CD8-positive, alpha-beta memory T cell (primary cell): ENCODE data around the gene RGS13. TPM values are rescaled to one million over a fixed set of nuclear protein-coding genes. Genes with fewer than 3 reads are reported as not detected.

Experiments used
- CTCF ChIA-PET: fragments of 350-600 bp; sonication (Branson Sonifier 250); formaldehyde crosslinking; loops from one replicate; lab custom pipeline; 2021; ENCODE audit warnings: antibody characterized with exemption; lab: Charles Lee
- POLR2A ChIA-PET: fragments of 350-600 bp; sonication (Branson Sonifier 250); formaldehyde crosslinking; loops from one replicate; lab custom pipeline; 2021; ENCODE audit warnings: antibody characterized with exemption; lab: Charles Lee
- DNase-seq, 5 donors: peaks; one replicate each; pipeline versions ENCODE4 v3.0.0 to v3.0.0-alpha.2; 2020 to 2022; ENCODE audit warnings: mixed read lengths in 1 of 5
- H3K27ac ChIP-seq: one replicate; pipeline ENCODE4 v1.7.0; 2013; ENCODE audit warnings: low read depth, mild to moderate bottlenecking, low read length, moderate library complexity
- H3K27me3 ChIP-seq: 2 replicates; pipeline ENCODE4 v1.7.0; 2013; ENCODE audit warnings: low read length, mild to moderate bottlenecking; ENCODE audit not compliant: insufficient read depth, poor library complexity, severe bottlenecking
- H3K36me3 ChIP-seq: 2 replicates; pipeline ENCODE4 v1.7.0; 2013; ENCODE audit warnings: mild to moderate bottlenecking, low read length, moderate library complexity; ENCODE audit not compliant: insufficient read depth
- H3K4me1 ChIP-seq: 2 replicates; pipeline ENCODE4 v1.7.0; 2013; ENCODE audit warnings: mild to moderate bottlenecking, low read length, moderate library complexity; ENCODE audit not compliant: insufficient read depth
- H3K4me3 ChIP-seq: 2 replicates; pipeline ENCODE4 v1.7.0; 2013; ENCODE audit warnings: mild to moderate bottlenecking, low read length
- H3K9me3 ChIP-seq: 2 replicates; pipeline ENCODE4 v1.7.0; 2013; ENCODE audit warnings: mild to moderate bottlenecking, low read length
- H3K27ac Mint-ChIP-seq, 8 donors: one replicate each; pipeline ENCODE4 v1.8.0; 2020 to 2021; ENCODE audit warnings: mixed read lengths in 8 of 8, mild to moderate bottlenecking in 6 of 8, inconsistent platforms in 3 of 8, moderate library complexity in 3 of 8
- H3K27me3 Mint-ChIP-seq, 2 donors: one replicate each; pipeline ENCODE4 v1.8.0; 2020 to 2021; ENCODE audit warnings: mixed read lengths in 2 of 2, mild to moderate bottlenecking in 1 of 2, moderate library complexity in 1 of 2
- H3K36me3 Mint-ChIP-seq, 3 donors: one replicate each; pipeline ENCODE4 v1.8.0; 2020 to 2021; ENCODE audit warnings: mixed read lengths in 3 of 3, inconsistent platforms in 1 of 3, mild to moderate bottlenecking in 1 of 3
- H3K4me1 Mint-ChIP-seq, 3 donors: one replicate each; pipeline ENCODE4 v1.8.0; 2020 to 2021; ENCODE audit warnings: mixed read lengths in 3 of 3, inconsistent platforms in 1 of 3, mild to moderate bottlenecking in 1 of 3
- H3K4me3 Mint-ChIP-seq, 7 donors: one replicate each; pipeline ENCODE4 v1.8.0; 2020 to 2021; ENCODE audit warnings: mixed read lengths in 7 of 7, mild to moderate bottlenecking in 6 of 7, moderate library complexity in 4 of 7, inconsistent platforms in 2 of 7
- H3K9me3 Mint-ChIP-seq, 5 donors: one replicate each; pipeline ENCODE4 v1.8.0; 2020 to 2022; ENCODE audit warnings: mixed read lengths in 5 of 5, mild to moderate bottlenecking in 3 of 5, moderate library complexity in 2 of 5, inconsistent platforms in 1 of 5
- polyA plus RNA-seq: library from polyadenylated mRNA; unstranded; fragments of 300-500 nt; fragmentation: Illumina TruSeq; gene quantifications from one replicate; pipeline ENCODE4 v1.2.3, GENCODE V29; 2021
- total RNA-seq, 2 experiments: library from RNA; stranded (reverse); gene quantifications; one replicate each; pipeline ENCODE4 v1.2.3, GENCODE V29; 2021

Gene RGS13
- total and polyA plus RNA-seq, 3 experiments from 2014 or later, result 0.07 to 0.24 TPM; not detected in 1

DNA sequence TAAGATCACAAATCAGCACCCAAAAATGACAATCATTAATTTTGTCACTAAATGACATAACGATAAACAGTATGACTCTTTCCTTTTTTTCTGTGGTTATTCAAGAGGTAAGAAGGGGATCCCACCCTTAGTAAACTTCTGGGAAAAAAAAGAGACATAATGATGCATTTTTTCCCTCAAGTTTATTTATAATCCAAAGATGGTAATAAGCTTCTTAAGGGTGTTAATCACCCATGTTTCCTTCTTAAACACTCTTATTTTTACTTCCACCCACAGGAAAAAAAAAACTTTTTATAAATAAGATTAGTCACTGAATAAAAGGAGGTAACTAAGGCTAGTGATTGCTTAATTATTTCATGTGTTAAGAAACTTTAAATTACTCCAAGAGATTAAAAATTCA is 35.7 kb upstream of the RGS13 start:
- no peaks in the 10 kb centered on the region for H3K27me3 ChIP-seq
- no peak for DNase-seq
- H3K9me3 ChIP-seq, result no peaks in the 10 kb centered on the region
- no peak overlapping the region for H3K4me3 ChIP-seq
- Mint-ChIP-seq H3K36me3 (no peaks in the 10 kb centered on the region), H3K4me3 (no peak overlapping the region), H3K27me3 (no peaks in the 10 kb centered on the region), H3K4me1 (peaks cover 24 to 33% (median 29%) of the 10 kb centered on the region in 3 donors), H3K9me3 (no peaks in the 10 kb centered on the region), H3K27ac (no peak overlapping the region)
- H3K4me1 ChIP-seq, result no peaks in the 10 kb centered on the region
- POLR2A ChIA-PET, result no interaction called here
- no peaks in the 10 kb centered on the region for H3K36me3 ChIP-seq
- CTCF ChIA-PET, result interaction anchor here (2.0 kb wide), 1 partner anchor 123 kb away, joined by 6 read pairs; no protein-coding TSS in a partner anchor
- no peak overlapping the region for H3K27ac ChIP-seq

DNA sequence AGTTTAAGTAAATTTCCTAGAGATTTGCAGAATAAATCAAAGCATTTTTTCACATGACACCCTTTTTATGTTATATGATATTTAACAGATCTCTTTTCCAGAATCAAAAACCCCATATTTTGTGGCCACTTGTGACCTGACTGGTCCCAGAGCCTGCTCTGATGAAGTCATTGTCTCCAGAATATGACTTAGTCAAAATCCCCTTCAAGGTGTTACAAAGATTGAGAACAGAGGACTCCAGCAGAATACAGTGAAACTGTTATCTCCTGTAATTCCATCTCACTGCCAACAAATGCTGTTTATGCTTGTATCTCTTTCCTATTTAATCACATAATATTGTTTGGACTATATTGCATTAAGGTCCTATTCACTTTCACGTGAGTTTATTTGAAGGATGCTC is 34.8 kb upstream of the RGS13 start:
- H3K4me1 ChIP-seq, result no peaks in the 10 kb centered on the region
- H3K27ac Mint-ChIP-seq, result peak overlapping the region in 2 of 8 donors; percentile 1 to 14
- ChIA-PET CTCF (no interaction called here), POLR2A (no interaction called here)
- H3K36me3 ChIP-seq, result no peaks in the 10 kb centered on the region
- H3K4me1 Mint-ChIP-seq, result peaks cover 24 to 33% (median 29%) of the 10 kb centered on the region in 3 donors
- H3K9me3 Mint-ChIP-seq, result no peaks in the 10 kb centered on the region
- H3K27ac ChIP-seq, result no peak overlapping the region
- no peaks in the 10 kb centered on the region for H3K9me3 ChIP-seq
- no peaks in the 10 kb centered on the region for H3K27me3 ChIP-seq
- no peaks in the 10 kb centered on the region for H3K36me3 Mint-ChIP-seq
- peak overlapping the region in 1 of 7 donors; percentile 52 for H3K4me3 Mint-ChIP-seq
- no peak overlapping the region for H3K4me3 ChIP-seq
- no peaks in the 10 kb centered on the region for H3K27me3 Mint-ChIP-seq
- no peak for DNase-seq

DNA sequence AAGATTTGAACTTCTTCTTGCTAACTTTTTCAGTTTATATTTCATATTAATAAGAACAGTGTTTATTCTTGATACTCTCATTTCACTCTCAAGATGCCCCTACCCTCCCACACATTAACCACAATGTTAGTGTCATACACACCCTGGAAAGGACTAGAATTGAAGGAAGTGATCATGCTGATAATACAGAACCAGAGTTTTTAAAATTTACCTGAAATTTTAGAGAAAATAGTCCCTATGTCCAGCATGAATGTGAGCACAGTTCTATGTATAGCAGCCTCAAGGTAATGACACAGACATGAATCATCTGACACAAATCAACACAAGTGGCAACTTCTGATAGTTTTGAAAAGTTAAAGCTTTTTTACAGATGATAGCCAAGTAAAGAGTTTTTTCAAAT is 34.4 kb upstream of the RGS13 start:
- Histone ChIP-seq H3K4me3 (no peak overlapping the region), H3K9me3 (no peaks in the 10 kb centered on the region), H3K27me3 (no peaks in the 10 kb centered on the region), H3K27ac (no peak overlapping the region), H3K36me3 (no peaks in the 10 kb centered on the region), H3K4me1 (no peaks in the 10 kb centered on the region)
- H3K27me3 Mint-ChIP-seq, result no peaks in the 10 kb centered on the region
- peaks cover 24 to 33% (median 29%) of the 10 kb centered on the region in 3 donors for H3K4me1 Mint-ChIP-seq
- no peaks in the 10 kb centered on the region for H3K9me3 Mint-ChIP-seq
- H3K36me3 Mint-ChIP-seq, result no peaks in the 10 kb centered on the region
- POLR2A ChIA-PET, result no interaction called here
- no peak for DNase-seq
- H3K4me3 Mint-ChIP-seq, result peak overlapping the region in 1 of 7 donors; percentile 5
- peak overlapping the region in 2 of 8 donors; percentile 9 to 14 for H3K27ac Mint-ChIP-seq
- CTCF ChIA-PET, result no interaction called here

DNA sequence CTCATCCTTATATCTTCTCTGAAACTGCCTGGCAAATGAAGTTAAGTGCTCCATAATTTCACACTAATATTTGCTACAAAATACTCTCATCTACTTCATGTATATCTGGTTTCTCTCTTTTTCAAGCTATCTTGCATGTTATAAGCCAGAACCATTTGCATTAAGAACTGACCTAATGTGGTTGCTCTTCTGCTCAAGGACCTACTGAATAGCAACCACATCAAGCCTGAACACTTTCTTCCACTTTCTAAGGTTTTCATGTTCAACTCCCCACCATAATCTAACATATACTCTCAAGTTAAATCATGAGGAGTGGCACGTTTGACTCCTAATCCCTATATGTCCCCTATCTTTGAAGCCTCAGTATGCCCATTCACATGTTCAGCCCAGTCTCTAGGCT is 33.2 kb upstream of the RGS13 start:
- Mint-ChIP-seq H3K9me3 (no peaks in the 10 kb centered on the region), H3K4me3 (no peak overlapping the region), H3K4me1 (peaks cover 24 to 33% (median 31%) of the 10 kb centered on the region in 3 donors), H3K36me3 (no peaks in the 10 kb centered on the region), H3K27ac (peak overlapping the region in 1 of 8 donors; percentile 5), H3K27me3 (no peaks in the 10 kb centered on the region)
- ChIA-PET CTCF (no interaction called here), POLR2A (no interaction called here)
- no peak overlapping the region for H3K27ac ChIP-seq
- no peaks in the 10 kb centered on the region for H3K9me3 ChIP-seq
- no peaks in the 10 kb centered on the region for H3K27me3 ChIP-seq
- H3K4me1 ChIP-seq, result no peaks in the 10 kb centered on the region
- DNase-seq, result no peak
- no peak overlapping the region for H3K4me3 ChIP-seq
- no peaks in the 10 kb centered on the region for H3K36me3 ChIP-seq

DNA sequence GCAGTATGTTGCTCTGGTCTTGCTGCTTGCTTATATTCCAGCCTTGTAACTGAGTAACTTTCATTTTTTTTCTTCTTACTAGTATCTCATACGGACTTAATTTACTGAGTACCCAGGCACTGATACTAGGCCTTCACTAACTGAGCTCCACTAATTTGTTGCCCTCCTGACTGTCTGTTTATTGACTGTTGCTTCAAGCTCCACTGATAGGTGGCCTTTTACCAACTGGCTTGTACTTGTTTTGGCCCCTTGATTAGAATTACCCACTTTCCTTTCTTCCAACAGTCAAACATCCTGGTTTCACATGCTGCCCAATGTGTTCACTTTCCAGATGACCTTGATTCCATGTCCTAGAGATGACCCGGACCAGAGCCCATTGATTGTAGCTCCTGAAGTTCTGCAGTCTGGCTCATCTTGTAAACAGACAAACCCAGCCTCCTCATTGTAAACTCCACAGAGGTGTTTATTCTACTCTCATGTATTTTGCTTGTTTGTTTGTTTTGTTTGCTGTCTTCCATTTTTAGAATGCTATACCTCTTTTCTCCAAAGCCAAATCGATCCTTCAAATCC is 32.6 kb upstream of the RGS13 start:
- CTCF ChIA-PET, result no interaction called here
- no peak overlapping the region for H3K4me3 ChIP-seq
- Mint-ChIP-seq H3K9me3 (no peaks in the 10 kb centered on the region), H3K4me1 (peaks cover 24 to 33% (median 33%) of the 10 kb centered on the region in 3 donors), H3K36me3 (no peaks in the 10 kb centered on the region), H3K27me3 (no peaks in the 10 kb centered on the region), H3K4me3 (no peak overlapping the region), H3K27ac (peak overlapping the region in 4 of 8 donors; percentile 5 to 73 (median 56))
- POLR2A ChIA-PET, result no interaction called here
- no peak for DNase-seq
- no peaks in the 10 kb centered on the region for H3K9me3 ChIP-seq
- no peaks in the 10 kb centered on the region for H3K27me3 ChIP-seq
- no peak overlapping the region for H3K27ac ChIP-seq
- H3K4me1 ChIP-seq, result no peaks in the 10 kb centered on the region
- no peaks in the 10 kb centered on the region for H3K36me3 ChIP-seq

DNA sequence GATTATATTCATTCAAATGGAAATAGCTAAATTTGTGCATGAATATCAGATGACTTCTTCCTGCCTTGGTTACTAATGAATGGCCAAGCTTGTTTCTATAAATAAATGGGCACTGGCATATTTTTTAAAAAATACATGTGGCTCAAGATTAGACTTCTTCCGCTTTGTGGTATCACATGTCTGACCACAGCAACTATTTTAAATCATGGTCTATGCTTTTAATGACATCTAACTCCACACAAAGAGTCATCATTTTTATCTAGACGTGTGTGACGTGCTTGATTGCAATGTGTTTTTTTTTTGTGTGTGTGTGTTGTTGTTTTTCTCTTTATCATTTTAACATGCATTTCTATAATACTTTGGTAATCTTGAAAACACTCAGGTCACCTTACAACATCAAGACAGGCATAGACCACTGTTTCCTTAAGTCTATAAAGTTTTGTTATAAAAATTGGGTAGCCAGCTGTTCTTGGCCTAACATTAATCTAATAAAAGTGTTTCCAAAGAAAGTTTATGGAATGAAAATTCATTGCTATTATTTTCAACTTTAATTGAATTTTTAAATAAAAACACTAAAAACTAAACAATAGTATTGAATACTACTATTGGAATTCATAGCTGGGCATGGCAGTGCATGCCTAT is 30.8 kb upstream of the RGS13 start:
- no peaks in the 10 kb centered on the region for H3K9me3 Mint-ChIP-seq
- H3K4me3 Mint-ChIP-seq, result no peak overlapping the region
- Histone ChIP-seq H3K36me3 (no peaks in the 10 kb centered on the region), H3K9me3 (no peaks in the 10 kb centered on the region), H3K27ac (no peak overlapping the region), H3K27me3 (no peaks in the 10 kb centered on the region), H3K4me3 (no peak overlapping the region), H3K4me1 (peaks cover 11% of the 10 kb centered on the region)
- POLR2A ChIA-PET, result no interaction called here
- DNase-seq, result peak in 1 of 5 donors; percentile 20
- no peaks in the 10 kb centered on the region for H3K36me3 Mint-ChIP-seq
- peak overlapping the region in 3 of 8 donors; percentile 10 to 68 (median 44) for H3K27ac Mint-ChIP-seq
- CTCF ChIA-PET, result interaction anchor here (5.3 kb wide), 1 partner anchor 129 kb away, joined by 53 read pairs; no protein-coding TSS in a partner anchor
- peaks cover 39 to 48% (median 45%) of the 10 kb centered on the region in 3 donors for H3K4me1 Mint-ChIP-seq
- peaks cover 0 to 2% of the 10 kb centered on the region in 2 donors for H3K27me3 Mint-ChIP-seq

DNA sequence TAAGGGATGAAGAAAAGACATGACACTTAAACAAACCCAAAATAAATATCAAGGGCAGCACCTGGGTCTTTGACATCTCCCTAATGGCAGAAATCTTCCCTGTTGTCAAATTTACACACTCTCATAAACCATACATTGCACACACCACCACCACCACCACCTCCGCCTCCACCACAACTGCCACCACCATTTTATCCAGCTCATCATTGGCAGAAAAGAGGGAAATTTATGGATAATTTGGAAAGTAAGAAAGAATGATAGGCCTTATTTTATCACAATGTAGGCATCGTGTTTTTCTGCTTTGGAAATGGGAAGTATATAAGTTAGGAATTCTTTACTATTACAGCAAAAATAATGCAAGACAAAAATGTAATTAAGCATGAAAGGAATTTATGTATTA is 27.3 kb upstream of the RGS13 start:
- POLR2A ChIA-PET, result no interaction called here
- CTCF ChIA-PET, result interaction anchor here (0.9 to 5.3 kb wide), 2 partner anchors 128 to 133 kb away, joined by 4 to 53 read pairs; no protein-coding TSS in a partner anchor
- H3K9me3 ChIP-seq, result no peaks in the 10 kb centered on the region
- no peak for DNase-seq
- no peaks in the 10 kb centered on the region for H3K27me3 ChIP-seq
- Mint-ChIP-seq H3K4me3 (peak overlapping the region in 5 of 7 donors; percentile 48 to 73 (median 61)), H3K36me3 (no peaks in the 10 kb centered on the region), H3K27ac (peak overlapping the region in 7 of 8 donors; percentile 17 to 94 (median 84)), H3K27me3 (peaks cover 0 to 2% of the 10 kb centered on the region in 2 donors), H3K9me3 (no peaks in the 10 kb centered on the region), H3K4me1 (peaks cover 19 to 20% (median 19%) of the 10 kb centered on the region in 3 donors)
- H3K4me3 ChIP-seq, result peak overlapping the region; percentile 7
- no peak overlapping the region for H3K27ac ChIP-seq
- peaks cover 11% of the 10 kb centered on the region for H3K4me1 ChIP-seq
- H3K36me3 ChIP-seq, result no peaks in the 10 kb centered on the region
